ENCODE measurements around the gene ERICH6B.
"Not testable (repeated sequence)": the region's sequence is repeated elsewhere in the genome, so short reads cannot be mapped to it uniquely, and the experiment has no call there.

ERICH6B gene

DNA sequence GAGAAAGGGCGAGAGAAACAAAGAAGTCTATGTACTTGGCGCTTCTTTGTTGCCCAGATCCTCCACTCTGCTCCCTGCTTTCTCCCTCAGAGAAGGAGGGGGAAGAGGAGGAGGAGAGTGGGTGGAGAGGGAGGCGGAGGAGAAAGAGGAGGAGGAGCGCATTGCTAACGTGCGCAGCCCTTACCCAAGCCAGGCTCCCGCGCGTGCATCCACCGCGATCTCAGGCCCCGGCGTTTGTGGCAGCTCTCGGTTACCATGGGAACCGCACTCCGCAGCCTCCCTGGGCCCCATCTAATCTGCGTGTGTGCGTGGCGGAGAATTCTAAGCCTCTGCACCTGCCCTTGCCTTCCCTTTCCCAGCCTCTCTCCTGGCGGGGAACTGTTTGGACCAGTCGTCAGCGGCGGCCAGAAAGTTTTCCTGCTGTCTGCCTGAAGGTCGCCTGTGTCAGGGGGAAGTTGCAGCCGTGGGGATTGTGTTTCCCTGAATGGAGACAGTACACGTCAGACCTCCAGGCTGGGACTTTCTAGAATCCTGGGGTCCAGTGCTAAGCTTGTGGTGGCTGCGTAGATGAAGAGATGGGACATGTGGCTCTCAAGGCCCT, at the start of gene ERICH6B:
Gene ERICH6B, minus strand, starts transcription at position 239 of the 601 bp plus-strand sequence. CDS start 18,734 bp downstream, outside the sequence.
- no peak for DNase-seq

- DNase-seq: not testable (repeated sequence)
Observed at GRCh38 chr13:45662903-45663302, 47.4 kb upstream of the ERICH6B start.

DNA sequence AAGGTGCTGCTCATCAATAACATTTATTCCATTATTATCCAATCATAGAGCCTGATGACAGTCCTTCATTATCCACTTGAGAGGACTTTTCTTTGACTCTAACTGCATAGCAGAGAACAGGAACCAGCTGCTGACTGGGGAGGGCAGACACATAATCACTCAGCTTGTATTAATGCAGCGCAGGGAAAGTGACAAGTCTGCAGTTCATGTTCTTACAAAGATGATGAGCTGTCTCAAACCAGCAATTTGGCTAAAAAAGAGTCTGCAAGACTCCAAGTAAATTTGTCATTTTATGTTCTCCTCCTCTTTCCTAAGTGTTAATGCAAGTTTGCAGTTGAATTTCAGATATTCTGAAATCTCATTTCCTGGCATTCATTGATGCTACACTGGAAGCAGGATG, 46.6 kb upstream of the ERICH6B start:
- DNase-seq: no peak

DNA sequence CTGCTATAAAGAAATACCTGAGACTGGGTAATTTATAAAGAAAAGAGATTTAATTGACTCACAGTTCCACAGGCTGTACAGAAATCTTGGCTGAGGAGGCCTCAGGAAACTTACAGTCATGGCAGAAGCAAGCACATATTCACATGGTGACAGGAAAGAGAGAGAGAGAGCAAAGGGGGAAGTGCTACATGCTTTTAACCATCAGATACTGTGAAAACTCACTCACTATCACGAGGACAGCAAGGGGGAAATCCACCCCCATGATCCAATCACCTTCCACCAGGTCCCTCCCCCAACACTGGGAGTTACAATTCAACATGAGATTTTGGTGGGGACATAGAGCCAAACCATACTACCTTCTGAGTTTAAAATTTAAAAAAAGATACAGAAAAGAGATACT, 44.9 kb upstream of the ERICH6B start:
- not testable (repeated sequence) for DNase-seq

GRCh38 chr13:45659536-45659935, 44.0 kb upstream of the ERICH6B start:
- DNase-seq: no peak

- no peak for DNase-seq
Observed at GRCh38 chr13:45658586-45659235, 43.2 kb upstream of the ERICH6B start.

DNA sequence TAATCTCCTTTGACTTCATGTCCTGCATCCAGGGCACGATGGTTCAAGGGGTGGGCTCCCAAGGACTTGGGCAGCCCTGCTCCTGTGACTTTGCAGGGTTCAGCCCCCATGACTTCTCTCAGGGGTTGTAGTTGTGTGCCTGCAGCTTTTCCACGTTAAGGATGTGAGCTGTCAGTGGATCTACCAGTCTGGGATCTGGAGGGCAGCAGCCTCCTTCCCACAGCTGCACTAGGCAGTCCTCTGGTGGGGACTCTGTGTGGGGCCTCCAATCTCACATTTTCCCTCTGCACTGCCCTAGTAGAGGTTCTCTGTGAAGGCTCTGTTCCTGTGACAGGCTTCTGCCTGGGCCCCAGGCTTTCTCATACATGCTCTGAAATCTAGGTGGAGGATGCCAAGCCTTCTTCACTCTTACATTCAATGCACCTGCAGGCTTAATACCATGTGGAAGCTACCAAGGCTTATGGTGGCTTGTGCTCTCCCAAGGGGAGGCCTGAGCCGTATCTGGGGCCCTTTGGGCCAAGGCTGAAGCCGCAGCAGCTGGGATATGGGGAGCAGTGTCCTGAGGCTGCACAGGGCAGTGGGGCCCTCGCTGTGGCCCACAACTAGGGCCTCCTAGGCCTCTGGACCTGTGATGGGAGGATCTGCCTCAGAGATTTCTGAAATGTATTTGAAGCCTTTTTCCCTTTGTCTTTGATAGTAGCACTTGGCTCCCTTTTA, 39.3 kb upstream of the ERICH6B start:
- no peak for DNase-seq

DNA sequence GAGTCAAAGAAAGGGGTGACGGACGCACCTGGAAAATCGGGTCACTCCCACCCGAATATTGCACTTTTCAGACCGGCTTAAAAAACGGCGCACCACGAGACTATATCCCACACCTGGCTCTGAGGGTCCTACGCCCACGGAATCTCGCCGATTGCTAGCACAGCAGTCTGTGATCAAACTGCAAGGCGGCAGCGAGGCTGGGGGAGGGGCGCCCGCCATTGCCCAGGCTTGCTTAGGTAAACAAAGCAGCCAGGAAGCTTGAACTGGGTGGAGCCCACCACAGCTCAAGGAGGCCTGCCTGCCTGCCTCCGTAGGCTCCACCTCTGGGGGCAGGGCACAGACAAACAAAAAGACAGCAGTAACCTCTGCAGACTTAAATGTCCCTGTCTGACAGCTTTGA, 29.7 kb upstream of the ERICH6B start:
- DNase-seq: not testable (repeated sequence)

- DNase-seq: not testable (repeated sequence)
Observed at GRCh38 chr13:45642159-45642558, 26.6 kb upstream of the ERICH6B start.

DNA sequence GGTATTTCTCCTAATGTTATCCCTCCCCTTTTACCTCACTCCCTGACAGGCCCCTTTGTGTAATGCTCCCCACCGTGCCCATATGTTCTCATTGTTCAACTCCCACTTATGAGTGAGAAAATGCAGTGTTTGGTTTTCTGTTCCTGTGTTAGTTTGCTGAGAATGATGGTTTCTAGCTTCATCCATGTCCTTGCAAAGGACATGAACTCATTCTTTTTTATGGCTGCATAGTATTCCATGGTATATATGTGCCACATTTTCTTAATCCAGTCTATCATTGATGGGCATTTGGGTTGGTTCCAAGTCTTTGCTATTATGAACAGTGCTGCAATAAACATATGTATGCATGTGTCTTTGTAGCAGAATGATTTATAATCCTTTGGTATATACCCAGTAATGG, 19.8 kb upstream of the ERICH6B start:
- DNase-seq: not testable (repeated sequence)

- no peak for DNase-seq
Observed at GRCh38 chr13:45630791-45631190, 15.3 kb upstream of the ERICH6B start.

DNA sequence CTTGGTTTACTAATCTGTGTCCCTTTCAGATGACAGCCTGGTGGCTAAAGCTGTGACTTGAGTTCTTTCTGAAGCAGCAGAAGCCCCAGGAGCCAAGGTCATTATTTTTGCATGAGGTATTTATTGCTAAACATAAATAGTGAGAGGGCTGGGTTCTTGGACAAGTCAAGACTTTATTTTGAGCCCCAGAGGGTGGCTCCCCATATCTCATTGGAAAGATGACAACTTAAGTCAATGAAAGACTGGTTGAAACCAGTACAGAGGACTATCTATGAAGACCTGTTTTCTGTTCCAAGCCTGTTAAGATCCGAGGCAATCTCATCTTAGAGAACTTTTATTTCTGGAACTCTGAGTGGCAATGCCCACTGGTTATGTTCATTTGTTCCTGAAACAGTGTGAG, 14.4 kb upstream of the ERICH6B start:
- DNase-seq: no peak

GRCh38 chr13:45628094-45628493, 12.6 kb upstream of the ERICH6B start:
- DNase-seq: no peak

GRCh38 chr13:45627656-45628055, 12.1 kb upstream of the ERICH6B start:
- no peak for DNase-seq

- DNase-seq: no peak
Observed at GRCh38 chr13:45626731-45627374, 11.3 kb upstream of the ERICH6B start.

DNA sequence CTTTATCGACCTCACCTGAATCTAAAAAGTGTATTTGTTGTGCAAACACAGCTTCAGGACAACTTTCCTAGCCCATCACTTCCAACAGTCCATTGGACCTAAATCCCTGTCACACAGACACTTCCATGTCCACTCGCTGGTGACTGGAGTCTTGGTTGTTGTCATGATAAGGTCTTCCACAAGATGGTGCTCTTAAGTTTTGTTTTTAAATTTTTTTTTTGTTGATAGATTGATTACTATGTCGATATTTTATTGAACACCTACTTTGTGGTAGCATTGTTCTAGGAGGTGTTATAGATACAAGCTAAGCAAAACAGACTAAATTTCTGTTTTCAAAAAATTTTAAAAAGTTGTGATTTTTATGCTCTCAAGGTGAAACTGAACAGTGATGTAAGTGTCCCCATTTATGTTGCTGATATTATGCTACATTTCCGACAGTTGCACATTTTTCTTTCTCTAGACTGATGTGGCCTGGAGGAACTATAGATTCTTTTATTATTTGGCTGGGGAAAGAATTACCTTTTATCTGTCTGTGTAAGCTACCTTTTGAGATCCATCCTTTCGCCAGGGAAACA, 8.1 kb upstream of the ERICH6B start:
- no peak for DNase-seq

DNA sequence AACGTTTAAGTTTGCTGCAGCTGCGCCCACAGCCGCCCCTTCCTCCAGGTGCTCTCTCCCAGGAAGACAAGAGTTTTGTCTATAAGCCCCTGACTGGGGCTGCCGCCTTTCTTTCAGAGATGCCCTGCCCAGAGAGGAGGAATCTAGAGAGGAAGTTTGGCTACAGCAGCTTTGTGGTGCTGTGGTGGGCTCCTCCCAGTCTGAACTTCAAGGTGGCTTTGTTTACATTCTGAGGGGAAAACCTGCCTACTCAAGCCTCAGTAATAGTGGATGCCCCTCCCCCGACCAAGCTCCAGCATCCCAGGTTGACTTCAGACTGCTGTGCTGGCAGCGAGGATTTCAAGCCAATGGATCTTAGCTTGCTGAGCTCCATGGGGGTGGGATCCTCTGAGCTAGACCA, 6.4 kb upstream of the ERICH6B start:
- DNase-seq: no peak

- DNase-seq: no peak
Observed at GRCh38 chr13:45607931-45608330, 7.6 kb downstream of the ERICH6B start.

DNA sequence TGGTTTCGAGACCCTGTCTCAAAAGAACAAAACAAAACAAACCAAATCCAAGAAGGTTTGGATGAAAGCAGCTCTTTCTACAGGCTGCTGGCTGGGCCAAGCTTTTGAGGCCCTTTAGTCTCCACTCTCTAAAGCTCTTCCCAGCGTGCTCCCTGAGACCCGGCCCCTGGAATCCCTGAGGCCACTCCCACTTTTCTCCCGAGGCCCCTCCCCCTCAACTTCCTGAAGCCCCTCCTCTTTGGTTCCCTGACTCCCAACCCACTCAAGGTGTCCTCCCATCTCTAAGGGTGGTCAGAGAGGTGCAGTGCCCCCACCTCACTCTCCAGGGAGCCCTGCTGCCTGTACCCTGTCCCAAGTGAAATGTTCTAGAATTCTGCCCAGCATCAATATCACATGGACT, 10.6 kb downstream of the ERICH6B start:
- no peak for DNase-seq

DNA sequence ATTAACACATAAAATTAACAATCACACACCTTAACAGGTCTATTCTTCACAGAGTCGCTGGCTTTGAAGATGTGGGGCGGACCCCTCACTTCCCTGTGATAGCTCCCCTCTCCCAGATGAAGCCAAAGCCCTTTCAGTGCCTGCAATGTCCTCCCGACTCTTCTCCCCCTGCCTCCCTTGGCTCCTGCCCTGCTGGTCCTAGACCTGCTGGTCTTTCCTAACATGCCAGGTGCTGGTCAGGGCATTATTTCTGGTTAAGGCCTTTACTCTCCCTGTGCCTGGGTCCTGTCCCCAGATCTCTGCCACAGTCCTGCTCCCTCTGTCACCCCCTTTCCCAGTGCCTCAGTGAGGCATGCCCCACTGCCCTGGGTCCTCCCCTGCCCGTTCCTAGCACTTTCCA, 12.2 kb downstream of the ERICH6B start:
- no peak for DNase-seq

- no peak for DNase-seq
Observed at GRCh38 chr13:45602183-45603170, 13.1 kb downstream of the ERICH6B start.

GRCh38 chr13:45601680-45602079, 13.9 kb downstream of the ERICH6B start:
- no peak for DNase-seq
